GM12801 (cell line): Measurements from ENCODE around the gene RGS2.

Experiments used
- CTCF ChIP-seq: IDR thresholded peaks from one replicate; pipeline ENCODE4 v1.5.1; 2011; ENCODE audit warnings: control low read depth; ENCODE audit not compliant: insufficient read length; ENCODE audit errors: extremely low read depth

Gene RGS2

GRCh38 chr1:192831706-192832355, 23.0 kb downstream of the RGS2 start:
- no peak for TF ChIP-seq CTCF

- TF ChIP-seq CTCF = no peak
Measured at GRCh38 chr1:192832492-192832891, 23.7 kb downstream of the RGS2 start.

GRCh38 chr1:192835116-192835515, 26.3 kb downstream of the RGS2 start:
- no peak for TF ChIP-seq CTCF

GRCh38 chr1:192839162-192840066, 30.6 kb downstream of the RGS2 start:
- TF ChIP-seq CTCF = no peak

- no peak for TF ChIP-seq CTCF
Measured at GRCh38 chr1:192844360-192844759, 35.5 kb downstream of the RGS2 start.

- TF ChIP-seq CTCF = no peak
Measured at GRCh38 chr1:192846950-192847349, 38.1 kb downstream of the RGS2 start.

GRCh38 chr1:192849011-192849410, 40.2 kb downstream of the RGS2 start:
- no peak for TF ChIP-seq CTCF
